Upper lobe of left lung (tissue), 4 donors: ENCODE measurements around the gene NUP37.
"Not testable (repeated sequence)": the region's sequence is repeated elsewhere in the genome, so short reads cannot be mapped to it uniquely, and the experiment has no call there.

Experiments used
- CTCF ChIP-seq, 6 experiments: fragments of 450-650 bp in 4 of 6; fragments of 200-600 bp in 2 of 6; sonication (generic) in 2 of 6; IDR thresholded peaks; one replicate each; pipeline ENCODE4 v1.5.1; 2016 to 2019; ENCODE audit warnings: antibody characterized with exemption in 6 of 6
- POLR2AphosphoS5 ChIP-seq, 2 donors: sonication (generic); formaldehyde crosslinking; IDR thresholded peaks; one replicate each; pipeline ENCODE4 v1.5.1; 2017; ENCODE audit warnings: antibody characterized with exemption in 2 of 2

- not testable (repeated sequence) for TF ChIP-seq CTCF, POLR2AphosphoS5 (IDR thresholded peaks at IDR 0.05)
These were observed 10.8 kb upstream of the NUP37 start for GRCh38 chr12:102130720-102131119.
